B cell (primary cell): ENCODE results near the gene IER5L. TPM values are rescaled to one million over a fixed set of nuclear protein-coding genes. Genes with fewer than 3 reads are reported as not detected.

ENCODE experiments used
- ATAC-seq: fragments of 200-7000 bp; cut with Tn5 transposase; one replicate; pipeline ENCODE4 v1.10.0; 2021; ENCODE audit warnings: low read depth, mild to moderate bottlenecking, moderate number of reproducible peaks, moderate library complexity
- CTCF ChIA-PET: fragments of 350-600 bp; sonication (Branson Sonifier 250); formaldehyde crosslinking; loops from one replicate; lab custom pipeline; 2021; ENCODE audit warnings: antibody characterized with exemption, inconsistent platforms; lab: Charles Lee
- POLR2A ChIA-PET: fragments of 350-600 bp; sonication (Branson Sonifier 250); formaldehyde crosslinking; loops from one replicate; lab custom pipeline; 2021; ENCODE audit warnings: antibody characterized with exemption; lab: Charles Lee
- DNase-seq: peaks from one replicate; pipeline ENCODE4 v3.0.0; 2013
- H2AFZ ChIP-seq: 2 replicates; pipeline ENCODE4 v1.6.1; 2012; ENCODE audit warnings: mild to moderate bottlenecking, low read depth, low read length; ENCODE audit not compliant: insufficient read depth, poor library complexity, severe bottlenecking
- H3K27ac ChIP-seq, 2 donors: 1 replicate in 1 of 2; 2 replicates in 1 of 2; pipeline ENCODE4 v1.5.1; 2012 to 2013; ENCODE audit warnings: low read length in 2 of 2, mild to moderate bottlenecking in 2 of 2, moderate library complexity in 1 of 2
- H3K27me3 ChIP-seq, 4 experiments: fragments of 200-600 bp in 1 of 4; sonication (generic) in 1 of 4; replicated peaks in 1 of 4; 1 replicate in 2 of 4; 2 replicates in 2 of 4; pipeline versions ENCODE4 v1.6.1 to v1.7.0; 2013 to 2016; ENCODE audit warnings: low read length in 3 of 4, mild to moderate bottlenecking in 2 of 4, mixed read lengths in 1 of 4, moderate library complexity in 1 of 4; ENCODE audit not compliant: insufficient read depth in 4 of 4, control insufficient read depth in 3 of 4; ENCODE audit errors: control extremely low read depth in 1 of 4
- H3K36me3 ChIP-seq, 2 experiments: replicated peaks in 1 of 2; 1 replicate in 1 of 2; 2 replicates in 1 of 2; pipeline versions ENCODE4 v1.6.1 to v1.7.1; 2013; ENCODE audit warnings: low read length in 1 of 2; ENCODE audit not compliant: insufficient read depth in 2 of 2, control insufficient read depth in 1 of 2; ENCODE audit errors: control extremely low read depth in 1 of 2, extremely low read depth in 1 of 2
- H3K4me1 ChIP-seq, 2 donors: fragments of 200-600 bp in 1 of 2; sonication (generic) in 1 of 2; 1 replicate in 1 of 2; 2 replicates in 1 of 2; pipeline versions ENCODE4 v1.5.1 to v1.6.1; 2013 to 2017; ENCODE audit warnings: low read length in 2 of 2; ENCODE audit not compliant: control insufficient read depth in 2 of 2, insufficient read depth in 2 of 2
- H3K4me2 ChIP-seq: replicated peaks from 2 replicates; pipeline ENCODE3; 2012; ENCODE audit warnings: mild to moderate bottlenecking, low read depth, low read length; ENCODE audit not compliant: poor library complexity, severe bottlenecking
- H3K4me3 ChIP-seq, 5 experiments: fragments of 200-600 bp in 1 of 5; sonication (generic) in 1 of 5; 1 replicate in 3 of 5; 2 replicates in 2 of 5; pipeline versions ENCODE4 v1.5.1 to v1.7.0; 2011 to 2016; ENCODE audit warnings: low read length in 4 of 5, mild to moderate bottlenecking in 4 of 5, low read depth in 2 of 5, control low read depth in 1 of 5, moderate library complexity in 1 of 5; ENCODE audit not compliant: insufficient read depth in 1 of 5; ENCODE audit errors: control extremely low read depth in 1 of 5, extremely low read depth in 1 of 5
- H3K79me2 ChIP-seq: fragments of 200-600 bp; sonication (generic); one replicate; pipeline ENCODE4 v1.6.0; 2016; ENCODE audit warnings: low read length; ENCODE audit not compliant: control insufficient read depth, insufficient read depth
- H3K9ac ChIP-seq: fragments of 200-600 bp; sonication (generic); 2 replicates; pipeline ENCODE4 v1.6.1; 2017; ENCODE audit warnings: mild to moderate bottlenecking, low read length, moderate library complexity
- H3K9me3 ChIP-seq, 3 donors: one replicate each; pipeline versions ENCODE4 v1.6.1 to v1.7.1; 2013; ENCODE audit warnings: low read length in 2 of 3; ENCODE audit not compliant: control insufficient read depth in 2 of 3, insufficient read depth in 1 of 3; ENCODE audit errors: control extremely low read depth in 1 of 3
- H4K20me1 ChIP-seq: 2 replicates; pipeline ENCODE4 v1.6.0; 2012; ENCODE audit warnings: mild to moderate bottlenecking, low read length; ENCODE audit not compliant: insufficient read depth, control insufficient read depth, poor library complexity, severe bottlenecking
- H3K27ac Mint-ChIP-seq: one replicate; pipeline ENCODE4 v1.8.0; 2021; ENCODE audit warnings: mixed read lengths
- H3K27me3 Mint-ChIP-seq: one replicate; pipeline ENCODE4 v1.8.0; 2021; ENCODE audit warnings: mixed read lengths
- H3K4me1 Mint-ChIP-seq: one replicate; pipeline ENCODE4 v1.8.0; 2021; ENCODE audit warnings: mixed read lengths
- H3K4me3 Mint-ChIP-seq: one replicate; pipeline ENCODE4 v1.8.0; 2021; ENCODE audit warnings: mixed read lengths
- H3K9me3 Mint-ChIP-seq: one replicate; pipeline ENCODE4 v1.8.0; 2022; ENCODE audit warnings: mixed read lengths; ENCODE audit not compliant: insufficient read depth
- CTCF ChIP-seq: fragments of 200-600 bp; IDR thresholded peaks from one replicate; pipeline ENCODE4 v1.8.0; 2022; ENCODE audit warnings: antibody characterized with exemption, mild to moderate bottlenecking
- EZH2 ChIP-seq: IDR thresholded peaks from 2 replicates; pipeline ENCODE4 v1.6.1; 2012; ENCODE audit warnings: borderline replicate concordance, low read depth, mild to moderate bottlenecking, moderate library complexity, low read length; ENCODE audit not compliant: insufficient read depth, poor library complexity, severe bottlenecking
- WGBS: methylation state at CpG from one replicate; pipeline ENCODE4 v1.1.5; 2013; ENCODE audit warnings: missing lambda C conversion rate; ENCODE audit not compliant: insufficient coverage; 5-methylcytosine and 5-hydroxymethylcytosine counted together
- intact Hi-C: fragments of 100-400 bp; cut with micrococcal nuclease; formaldehyde crosslinking; loops from one replicate; pipeline ENCODE4 v1.10.0; 2022
- polyA minus RNA-seq: library from RNA; depleted of rRNA, polyadenylated mRNA; stranded (reverse); fragments of >200 nt; gene quantifications from 2 replicates; pipeline ENCODE4 v1.2.3, GENCODE V29; 2012
- polyA plus RNA-seq: library from polyadenylated mRNA; depleted of rRNA; stranded (reverse); fragments of >200 nt; gene quantifications from 2 replicates; pipeline ENCODE4 v1.2.3, GENCODE V29; 2012
- total RNA-seq, 2 donors: library from RNA; stranded (reverse); fragments of 120-200 nt in 1 of 2; gene quantifications; 1 replicate in 1 of 2; 2 replicates in 1 of 2; pipeline versions ENCODE4 v1.2.3 to v1.2.4, GENCODE V29; 2013 to 2022

IER5L gene
- 12.9 and 13.2 TPM in 2 replicates for total RNA-seq
- total RNA-seq (2013): 0.61 TPM
- polyA plus RNA-seq: 1.3 and 1.5 TPM in 2 replicates
- polyA minus RNA-seq: 1.5 and 6.1 TPM in 2 replicates

- H3K27me3 ChIP-seq: peaks cover 0 to 27% (median 15%) of the 10 kb centered on the region in 4 experiments
- WGBS: under 1% methylated on average over 90 of the region's 90 CpGs
- H3K9me3 ChIP-seq: no peaks in the 10 kb centered on the region
- H3K36me3 ChIP-seq: no peaks in the 10 kb centered on the region
- peak within 1 kb of the TSS; percentile 48 to 94 (median 69) for H3K4me3 ChIP-seq
- Mint-ChIP-seq H3K9me3 (no peaks in the 10 kb centered on the region), H3K4me3 (peak within 1 kb of the TSS; percentile 93), H3K4me1 (peaks cover 22% of the 10 kb centered on the region), H3K27me3 (peaks cover 14% of the 10 kb centered on the region), H3K27ac (peak within 1 kb of the TSS; percentile 74)
- H3K27ac ChIP-seq: no peak within 1 kb of the TSS
- ChIA-PET POLR2A (interaction anchor here (0.5 to 1.3 kb wide), 13 partner anchors 10 to 854 kb away, joined by 3 to 10 read pairs (median 3); no protein-coding TSS in a partner anchor), CTCF (interaction anchor here (0.6 to 22.0 kb wide), 12 partner anchors 10 to 447 kb away, joined by 3 to 382 read pairs (median 4); partner anchors contain the start of gene C9orf50)
- H3K4me2 ChIP-seq: peak within 1 kb of the TSS; percentile 100
- intact Hi-C loops: loop anchor here (1.0 to 10.0 kb wide), 6 partner anchors 24 to 310 kb away; partner anchors contain the start of genes CRAT, PTPA and SH3GLB2
- ATAC-seq: peak; percentile 87
- no peaks in the 10 kb centered on the region for H3K79me2 ChIP-seq
- DNase-seq: peak; percentile 95
- H3K9ac ChIP-seq: peak within 1 kb of the TSS; percentile 72
- peaks cover 22 to 34% of the 10 kb centered on the region in 2 donors for H3K4me1 ChIP-seq
- no peaks in the 10 kb centered on the region for H4K20me1 ChIP-seq
- peak within 1 kb of the TSS; percentile 91 for H2AFZ ChIP-seq
- TF ChIP-seq CTCF (no peak), EZH2 (no peak)
These were observed at the start of gene IER5L for GRCh38 chr9:129177791-129178567. TSS of gene IER5L (minus strand) at chr9:129178261. CDS start at chr9:129178052, 209 bp downstream.

GRCh38 chr9:129227843-129228189 lies 49.8 kb upstream of the IER5L start:
- Histone ChIP-seq H3K4me1 (peaks cover 0 to 4% of the 10 kb centered on the region in 2 donors), H3K9me3 (no peaks in the 10 kb centered on the region), H2AFZ (no peak overlapping the region), H3K9ac (no peak overlapping the region), H4K20me1 (no peaks in the 10 kb centered on the region), H3K27me3 (peaks cover 0 to 26% (median 0%) of the 10 kb centered on the region in 4 experiments), H3K79me2 (no peaks in the 10 kb centered on the region), H3K27ac (no peak overlapping the region), H3K4me2 (no peak overlapping the region), H3K4me3 (no peak overlapping the region), H3K36me3 (no peaks in the 10 kb centered on the region)
- no peak overlapping the region for H3K27ac Mint-ChIP-seq
- DNase-seq (no peak), ATAC-seq (no peak)
- intact Hi-C loops: no loop called here
- peaks cover 48% of the 10 kb centered on the region for H3K27me3 Mint-ChIP-seq
- H3K4me3 Mint-ChIP-seq: no peak overlapping the region
- peaks cover 2% of the 10 kb centered on the region for H3K4me1 Mint-ChIP-seq
- CTCF ChIA-PET: no interaction called here
- WGBS: 100% methylated on average over 2 of the region's 10 CpGs
- TF ChIP-seq CTCF (no peak), EZH2 (no peak)
- no peaks in the 10 kb centered on the region for H3K9me3 Mint-ChIP-seq
- POLR2A ChIA-PET: no interaction called here
